ENCODE data around the gene GREB1.

GRCh38 chr2:11618708-11619062 is 84.8 kb downstream of the GREB1 start:
- TF ChIP-seq EZH2 (IDR thresholded peaks at IDR 0.05; ENCODE audit: borderline replicate concordance, low read length) = no peak
- TF ChIP-seq, protein P1, sequence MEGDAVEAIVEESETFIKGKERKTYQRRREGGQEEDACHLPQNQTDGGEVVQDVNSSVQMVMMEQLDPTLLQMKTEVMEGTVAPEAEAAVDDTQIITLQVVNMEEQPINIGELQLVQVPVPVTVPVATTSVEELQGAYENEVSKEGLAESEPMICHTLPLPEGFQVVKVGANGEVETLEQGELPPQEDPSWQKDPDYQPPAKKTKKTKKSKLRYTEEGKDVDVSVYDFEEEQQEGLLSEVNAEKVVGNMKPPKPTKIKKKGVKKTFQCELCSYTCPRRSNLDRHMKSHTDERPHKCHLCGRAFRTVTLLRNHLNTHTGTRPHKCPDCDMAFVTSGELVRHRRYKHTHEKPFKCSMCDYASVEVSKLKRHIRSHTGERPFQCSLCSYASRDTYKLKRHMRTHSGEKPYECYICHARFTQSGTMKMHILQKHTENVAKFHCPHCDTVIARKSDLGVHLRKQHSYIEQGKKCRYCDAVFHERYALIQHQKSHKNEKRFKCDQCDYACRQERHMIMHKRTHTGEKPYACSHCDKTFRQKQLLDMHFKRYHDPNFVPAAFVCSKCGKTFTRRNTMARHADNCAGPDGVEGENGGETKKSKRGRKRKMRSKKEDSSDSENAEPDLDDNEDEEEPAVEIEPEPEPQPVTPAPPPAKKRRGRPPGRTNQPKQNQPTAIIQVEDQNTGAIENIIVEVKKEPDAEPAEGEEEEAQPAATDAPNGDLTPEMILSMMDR (conservative IDR thresholded peaks at IDR 0.05 in 1 of 2, IDR thresholded peaks at IDR 0.05 in 1 of 2; ENCODE audit: extremely low read depth in 1 of 2, insufficient read depth in 1 of 2, low read depth in 1 of 2, low read length in 2 of 2) = no peak
